Nephron (organoid): Measurements from ENCODE around the gene PTPRZ1.

ENCODE experiments used
- H3K27ac Mint-ChIP-seq, 3 experiments: 2 replicates each; pipeline ENCODE4 v1.8.0; 2020; ENCODE audit warnings: mixed read lengths in 3 of 3, mild to moderate bottlenecking in 2 of 3, moderate library complexity in 1 of 3
- H3K27me3 Mint-ChIP-seq: 2 replicates; pipeline ENCODE4 v1.8.0; 2021; ENCODE audit warnings: low read depth, mild to moderate bottlenecking, moderate library complexity, mixed read lengths
- H3K36me3 Mint-ChIP-seq: 2 replicates; pipeline ENCODE4 v1.8.0; 2020; ENCODE audit warnings: low read depth, mixed read lengths
- H3K4me1 Mint-ChIP-seq: 2 replicates; pipeline ENCODE4 v1.8.0; 2020; ENCODE audit warnings: mixed read lengths
- H3K4me3 Mint-ChIP-seq, 3 experiments: 2 replicates each; pipeline ENCODE4 v1.8.0; 2020; ENCODE audit warnings: mild to moderate bottlenecking in 3 of 3, mixed read lengths in 3 of 3, moderate library complexity in 2 of 3
- H3K9me3 Mint-ChIP-seq: 2 replicates; pipeline ENCODE4 v1.8.0; 2020; ENCODE audit warnings: mixed read lengths
- TF ChIP-seq, protein P1 (sequence below), 3 experiments: fragments of 200-600 bp; sonication (generic); IDR thresholded peaks; one replicate each; pipeline ENCODE4 v1.5.0; 2021; ENCODE audit warnings: antibody characterized with exemption in 3 of 3; ENCODE audit not compliant: unreplicated experiment in 3 of 3

Gene PTPRZ1

DNA sequence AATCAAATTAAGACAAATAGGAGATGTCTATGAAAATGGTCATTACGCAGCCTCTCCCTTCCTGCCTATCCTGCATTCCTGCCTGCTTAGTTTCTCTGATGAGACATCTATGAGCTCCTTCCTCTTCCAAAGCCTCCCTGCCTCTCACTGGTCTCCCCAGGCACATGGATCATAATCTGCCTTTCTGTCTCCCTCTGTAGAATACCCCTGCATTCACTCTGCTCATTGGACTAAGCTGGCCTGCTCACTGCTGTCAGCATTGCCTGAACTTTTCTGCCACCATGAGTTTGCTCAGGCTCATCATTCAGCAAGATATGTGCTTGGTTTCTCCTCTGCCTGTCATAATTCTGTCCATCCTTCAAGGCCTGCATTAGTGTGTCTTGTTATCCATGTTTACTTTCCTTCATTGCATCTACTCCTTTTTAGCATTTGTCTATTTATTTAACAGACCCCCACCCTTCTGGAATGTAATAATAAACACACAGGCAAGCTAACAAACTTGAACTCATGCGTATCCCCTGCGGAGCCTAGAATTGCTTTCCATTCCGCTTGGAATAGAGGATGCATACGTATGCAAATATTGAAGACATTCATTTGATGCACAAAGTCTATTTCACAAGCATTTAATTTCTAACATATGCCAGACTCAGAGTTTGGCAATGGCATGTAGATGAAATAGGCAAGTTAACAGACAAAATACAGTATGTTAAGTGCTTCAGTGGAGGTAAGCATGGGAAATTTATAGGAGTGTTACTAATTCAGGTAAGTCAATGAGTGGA, 88.3 kb downstream of the PTPRZ1 start:
- no peaks in the 10 kb centered on the region for H3K36me3 Mint-ChIP-seq
- H3K27ac Mint-ChIP-seq, result no peak overlapping the region
- no peaks in the 10 kb centered on the region for H3K4me1 Mint-ChIP-seq
- no peak overlapping the region for H3K4me3 Mint-ChIP-seq
- peaks cover 4% of the 10 kb centered on the region for H3K27me3 Mint-ChIP-seq
- no peaks in the 10 kb centered on the region for H3K9me3 Mint-ChIP-seq
- TF ChIP-seq, protein P1, sequence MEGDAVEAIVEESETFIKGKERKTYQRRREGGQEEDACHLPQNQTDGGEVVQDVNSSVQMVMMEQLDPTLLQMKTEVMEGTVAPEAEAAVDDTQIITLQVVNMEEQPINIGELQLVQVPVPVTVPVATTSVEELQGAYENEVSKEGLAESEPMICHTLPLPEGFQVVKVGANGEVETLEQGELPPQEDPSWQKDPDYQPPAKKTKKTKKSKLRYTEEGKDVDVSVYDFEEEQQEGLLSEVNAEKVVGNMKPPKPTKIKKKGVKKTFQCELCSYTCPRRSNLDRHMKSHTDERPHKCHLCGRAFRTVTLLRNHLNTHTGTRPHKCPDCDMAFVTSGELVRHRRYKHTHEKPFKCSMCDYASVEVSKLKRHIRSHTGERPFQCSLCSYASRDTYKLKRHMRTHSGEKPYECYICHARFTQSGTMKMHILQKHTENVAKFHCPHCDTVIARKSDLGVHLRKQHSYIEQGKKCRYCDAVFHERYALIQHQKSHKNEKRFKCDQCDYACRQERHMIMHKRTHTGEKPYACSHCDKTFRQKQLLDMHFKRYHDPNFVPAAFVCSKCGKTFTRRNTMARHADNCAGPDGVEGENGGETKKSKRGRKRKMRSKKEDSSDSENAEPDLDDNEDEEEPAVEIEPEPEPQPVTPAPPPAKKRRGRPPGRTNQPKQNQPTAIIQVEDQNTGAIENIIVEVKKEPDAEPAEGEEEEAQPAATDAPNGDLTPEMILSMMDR (IDR thresholded peaks at IDR 0.05; ENCODE audit: unreplicated experiment in 3 of 3), result no peak

DNA sequence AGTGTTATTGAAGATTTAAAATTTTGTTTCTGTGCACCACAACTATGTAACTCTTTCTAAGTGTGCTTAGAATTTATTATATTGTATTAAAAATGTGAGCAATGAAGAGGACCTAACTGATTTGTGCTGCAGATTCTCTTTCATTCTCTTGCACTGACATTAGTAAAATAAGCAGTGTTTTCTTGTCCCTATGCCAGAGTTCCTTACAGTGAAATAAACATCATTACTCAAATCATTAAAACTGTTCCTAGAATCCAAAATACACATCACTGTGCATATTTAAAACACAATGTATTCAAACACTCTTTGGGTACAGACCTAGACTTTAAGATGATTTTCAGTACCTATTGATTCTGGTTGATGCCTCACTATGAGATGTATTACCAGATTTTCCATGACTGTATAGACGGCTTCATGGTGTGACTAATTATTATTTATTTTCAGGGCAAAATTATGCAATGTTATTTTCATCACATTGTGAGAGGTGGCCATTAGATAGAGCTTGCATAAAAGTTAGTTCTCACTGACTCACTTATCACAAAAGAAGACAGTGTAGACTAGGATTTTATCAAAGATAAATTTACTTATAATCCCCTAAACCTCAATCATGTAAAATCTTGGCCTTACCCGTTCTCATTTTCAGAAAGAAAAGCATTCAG, 93.4 kb downstream of the PTPRZ1 start:
- H3K4me1 Mint-ChIP-seq, result no peaks in the 10 kb centered on the region
- no peak overlapping the region for H3K4me3 Mint-ChIP-seq
- no peaks in the 10 kb centered on the region for H3K27me3 Mint-ChIP-seq
- no peaks in the 10 kb centered on the region for H3K36me3 Mint-ChIP-seq
- no peak overlapping the region for H3K27ac Mint-ChIP-seq
- H3K9me3 Mint-ChIP-seq, result no peaks in the 10 kb centered on the region
- TF ChIP-seq, protein P1 (IDR thresholded peaks at IDR 0.05; ENCODE audit: unreplicated experiment in 3 of 3), result no peak

DNA sequence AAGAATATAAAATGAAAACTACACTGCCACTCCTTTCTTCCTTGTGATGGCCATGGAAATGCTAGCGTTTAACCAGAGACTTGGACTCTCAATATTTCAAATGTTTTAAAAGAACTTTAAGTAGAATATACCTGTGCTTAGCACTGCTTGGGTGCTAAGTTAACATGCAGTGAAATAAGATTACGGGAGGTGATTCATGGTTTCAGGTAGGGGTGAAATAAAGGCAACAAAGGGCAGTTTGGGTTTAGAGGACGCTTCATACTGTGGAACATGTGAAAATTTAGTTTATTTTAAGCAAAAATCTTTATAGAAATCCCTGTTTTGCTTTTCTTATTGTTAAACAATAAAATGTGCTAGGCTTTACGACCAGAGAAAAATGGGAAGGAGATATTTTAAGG, 94.0 kb downstream of the PTPRZ1 start:
- Mint-ChIP-seq H3K36me3 (no peaks in the 10 kb centered on the region), H3K9me3 (no peaks in the 10 kb centered on the region), H3K27ac (no peak overlapping the region)

DNA sequence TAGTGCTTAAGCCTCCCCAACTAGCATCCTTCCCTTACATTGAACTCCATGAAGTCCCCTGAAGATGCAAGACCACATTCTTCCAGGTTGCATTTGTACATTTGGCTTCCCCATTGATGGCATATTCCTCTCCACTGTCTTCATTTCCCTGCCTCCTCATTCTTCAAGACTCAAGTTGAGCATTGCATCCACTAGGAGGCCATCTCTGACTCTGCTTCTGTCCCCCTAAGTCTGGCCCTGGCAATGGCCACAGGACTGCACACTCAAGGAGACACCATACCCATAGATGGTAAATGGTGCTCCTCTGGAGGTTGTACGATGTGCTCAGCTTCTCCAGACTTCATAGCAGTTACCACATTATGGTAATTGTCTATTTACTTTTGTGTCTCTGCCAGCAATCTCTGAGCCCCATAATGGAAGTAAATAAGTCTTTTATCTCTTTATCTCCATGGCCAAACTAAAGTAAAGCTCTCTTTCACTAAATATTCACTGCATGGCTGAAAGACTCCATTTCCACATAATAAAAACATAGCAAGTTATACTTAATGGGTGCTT, 112.6 kb downstream of the PTPRZ1 start:
- Mint-ChIP-seq H3K4me1 (no peaks in the 10 kb centered on the region), H3K27me3 (no peaks in the 10 kb centered on the region), H3K9me3 (no peaks in the 10 kb centered on the region), H3K4me3 (no peak overlapping the region), H3K36me3 (no peaks in the 10 kb centered on the region), H3K27ac (no peak overlapping the region)
- TF ChIP-seq, protein P1 (IDR thresholded peaks at IDR 0.05; ENCODE audit: unreplicated experiment in 3 of 3), result no peak

More for the DNA sequence above, 94.0 kb downstream of the PTPRZ1 start:
- Mint-ChIP-seq H3K4me1 (no peaks in the 10 kb centered on the region), H3K27me3 (no peaks in the 10 kb centered on the region), H3K4me3 (no peak overlapping the region)
- TF ChIP-seq, protein P1 (IDR thresholded peaks at IDR 0.05; ENCODE audit: unreplicated experiment in 3 of 3), result no peak

DNA sequence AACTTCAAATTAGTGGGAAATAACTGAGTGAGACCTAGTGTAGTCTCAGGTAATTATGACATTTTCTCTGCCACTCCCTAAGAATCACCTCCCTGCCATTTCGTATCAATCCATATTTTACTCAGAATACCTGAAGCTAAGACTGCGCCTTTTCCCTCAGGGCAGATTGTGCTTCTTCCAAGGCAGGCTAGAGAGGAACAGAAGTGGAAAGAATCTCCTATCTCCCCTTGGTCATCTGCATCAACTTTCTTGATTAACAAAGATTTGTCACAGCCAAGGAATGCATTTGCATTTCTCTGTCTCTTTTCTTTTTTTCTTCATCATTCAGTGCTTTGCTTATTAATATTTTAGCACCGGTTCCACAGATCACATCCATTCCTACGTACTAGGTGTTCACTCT, 119.1 kb downstream of the PTPRZ1 start:
- H3K9me3 Mint-ChIP-seq, result no peaks in the 10 kb centered on the region
- TF ChIP-seq, protein P1 (IDR thresholded peaks at IDR 0.05; ENCODE audit: unreplicated experiment in 3 of 3), result no peak
- H3K27ac Mint-ChIP-seq, result no peak overlapping the region
- H3K4me1 Mint-ChIP-seq, result no peaks in the 10 kb centered on the region
- H3K4me3 Mint-ChIP-seq, result no peak overlapping the region
- H3K27me3 Mint-ChIP-seq, result no peaks in the 10 kb centered on the region
- no peaks in the 10 kb centered on the region for H3K36me3 Mint-ChIP-seq
